Measurements from ENCODE around the gene HPS3.

HPS3 gene, protein sequence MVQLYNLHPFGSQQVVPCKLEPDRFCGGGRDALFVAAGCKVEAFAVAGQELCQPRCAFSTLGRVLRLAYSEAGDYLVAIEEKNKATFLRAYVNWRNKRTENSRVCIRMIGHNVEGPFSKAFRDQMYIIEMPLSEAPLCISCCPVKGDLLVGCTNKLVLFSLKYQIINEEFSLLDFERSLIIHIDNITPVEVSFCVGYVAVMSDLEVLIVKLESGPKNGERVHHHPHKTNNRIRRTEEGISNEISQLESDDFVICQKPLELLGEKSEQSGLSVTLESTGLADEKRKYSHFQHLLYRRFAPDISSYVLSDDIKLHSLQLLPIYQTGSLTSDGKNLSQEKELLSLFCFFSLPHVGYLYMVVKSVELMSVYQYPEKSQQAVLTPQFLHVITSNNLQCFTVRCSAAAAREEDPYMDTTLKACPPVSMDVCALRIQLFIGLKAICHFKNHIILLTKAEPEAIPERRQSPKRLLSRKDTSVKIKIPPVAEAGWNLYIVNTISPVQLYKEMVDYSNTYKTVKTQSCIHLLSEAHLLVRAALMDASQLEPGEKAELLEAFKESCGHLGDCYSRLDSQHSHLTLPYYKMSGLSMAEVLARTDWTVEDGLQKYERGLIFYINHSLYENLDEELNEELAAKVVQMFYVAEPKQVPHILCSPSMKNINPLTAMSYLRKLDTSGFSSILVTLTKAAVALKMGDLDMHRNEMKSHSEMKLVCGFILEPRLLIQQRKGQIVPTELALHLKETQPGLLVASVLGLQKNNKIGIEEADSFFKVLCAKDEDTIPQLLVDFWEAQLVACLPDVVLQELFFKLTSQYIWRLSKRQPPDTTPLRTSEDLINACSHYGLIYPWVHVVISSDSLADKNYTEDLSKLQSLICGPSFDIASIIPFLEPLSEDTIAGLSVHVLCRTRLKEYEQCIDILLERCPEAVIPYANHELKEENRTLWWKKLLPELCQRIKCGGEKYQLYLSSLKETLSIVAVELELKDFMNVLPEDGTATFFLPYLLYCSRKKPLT

DNA sequence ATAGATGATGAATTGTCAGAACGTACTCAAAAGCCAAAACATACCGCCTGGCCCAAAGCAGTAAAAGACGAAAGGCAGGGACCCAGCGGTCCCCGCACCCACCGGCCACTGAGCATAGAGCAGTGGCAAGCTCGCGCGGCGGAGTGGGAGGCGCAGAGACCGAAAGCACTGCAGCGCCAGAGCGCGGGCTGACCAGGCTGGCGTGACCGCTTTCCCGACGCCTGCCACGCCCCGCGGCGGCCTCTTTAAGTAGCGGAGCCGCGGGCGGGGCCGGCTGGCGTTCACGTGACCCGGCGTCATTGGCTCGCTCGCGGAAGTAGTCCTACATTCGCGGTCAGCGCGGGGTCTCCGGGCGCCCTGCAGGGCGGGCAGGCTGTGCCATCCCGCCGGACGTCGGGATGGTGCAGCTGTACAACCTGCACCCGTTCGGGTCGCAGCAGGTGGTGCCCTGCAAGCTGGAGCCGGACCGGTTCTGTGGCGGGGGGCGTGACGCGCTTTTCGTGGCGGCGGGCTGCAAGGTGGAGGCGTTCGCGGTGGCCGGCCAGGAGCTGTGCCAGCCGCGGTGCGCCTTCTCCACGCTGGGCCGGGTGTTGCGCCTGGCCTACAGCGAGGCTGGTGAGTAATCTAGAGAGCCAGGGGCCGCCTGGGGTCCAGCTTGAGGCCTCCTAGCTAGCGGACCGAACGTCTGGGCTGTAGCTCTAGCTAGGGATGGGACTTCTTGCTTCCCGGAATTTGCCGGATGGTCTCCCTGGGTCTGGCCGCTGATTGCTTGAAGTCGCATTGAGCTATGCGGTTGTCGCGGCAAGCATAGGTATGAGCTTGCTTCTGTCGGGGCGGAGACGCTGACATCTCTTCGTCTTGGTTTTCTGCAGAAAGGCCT lies at the start of gene HPS3:
Gene HPS3 (plus strand): TSS at position 313 of the 880 bp plus-strand sequence. CDS start 86 bp downstream, at position 399.
- peak within 1 kb of the TSS; percentile 91 for H3K4me3 ChIP-seq (ENCODE audit: low read depth, low read length)
- DNase-seq (ENCODE audit: low read depth): peak; percentile 93
- TF ChIP-seq, protein P1, sequence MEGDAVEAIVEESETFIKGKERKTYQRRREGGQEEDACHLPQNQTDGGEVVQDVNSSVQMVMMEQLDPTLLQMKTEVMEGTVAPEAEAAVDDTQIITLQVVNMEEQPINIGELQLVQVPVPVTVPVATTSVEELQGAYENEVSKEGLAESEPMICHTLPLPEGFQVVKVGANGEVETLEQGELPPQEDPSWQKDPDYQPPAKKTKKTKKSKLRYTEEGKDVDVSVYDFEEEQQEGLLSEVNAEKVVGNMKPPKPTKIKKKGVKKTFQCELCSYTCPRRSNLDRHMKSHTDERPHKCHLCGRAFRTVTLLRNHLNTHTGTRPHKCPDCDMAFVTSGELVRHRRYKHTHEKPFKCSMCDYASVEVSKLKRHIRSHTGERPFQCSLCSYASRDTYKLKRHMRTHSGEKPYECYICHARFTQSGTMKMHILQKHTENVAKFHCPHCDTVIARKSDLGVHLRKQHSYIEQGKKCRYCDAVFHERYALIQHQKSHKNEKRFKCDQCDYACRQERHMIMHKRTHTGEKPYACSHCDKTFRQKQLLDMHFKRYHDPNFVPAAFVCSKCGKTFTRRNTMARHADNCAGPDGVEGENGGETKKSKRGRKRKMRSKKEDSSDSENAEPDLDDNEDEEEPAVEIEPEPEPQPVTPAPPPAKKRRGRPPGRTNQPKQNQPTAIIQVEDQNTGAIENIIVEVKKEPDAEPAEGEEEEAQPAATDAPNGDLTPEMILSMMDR (IDR thresholded peaks at IDR 0.05; ENCODE audit: insufficient read depth, low read depth, low read length, missing control alignments): no peak

DNA sequence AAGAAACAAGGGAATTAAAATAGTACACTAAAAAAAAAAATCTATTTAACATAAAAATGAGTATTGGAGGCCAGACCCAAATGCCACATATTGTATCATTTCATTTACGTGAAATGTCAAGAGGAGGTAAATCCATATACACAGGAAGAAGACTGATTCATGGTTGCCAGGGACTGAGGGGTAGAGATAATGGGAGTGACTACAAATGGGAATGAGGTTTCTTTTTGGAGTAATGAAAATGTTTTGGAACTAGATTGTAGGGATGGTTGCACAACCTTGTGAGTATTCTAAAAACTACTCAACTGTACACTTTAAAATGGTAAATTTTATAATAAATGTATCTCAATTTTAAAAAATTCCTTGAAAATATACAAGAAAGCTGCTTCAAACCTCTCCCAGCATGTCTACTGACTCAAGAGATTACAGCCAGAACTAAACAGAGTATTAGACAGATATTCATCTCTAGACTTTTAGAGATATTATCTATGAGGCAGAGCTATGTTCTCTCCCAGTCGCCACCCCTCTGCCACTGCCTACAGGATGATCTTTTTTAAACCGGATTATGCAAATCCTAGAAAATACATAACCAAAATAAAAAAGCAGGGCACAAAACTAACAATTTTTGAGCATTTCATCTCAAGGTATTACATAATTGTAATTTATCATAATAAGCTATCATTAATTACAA lies 49.3 kb upstream of the HPS3 start:
- TF ChIP-seq, protein P1 (IDR thresholded peaks at IDR 0.05; ENCODE audit: insufficient read depth, low read depth, low read length, missing control alignments): no peak
- DNase-seq (ENCODE audit: low read depth): no peak
- no peak overlapping the region for H3K4me3 ChIP-seq (ENCODE audit: low read depth, low read length)

DNA sequence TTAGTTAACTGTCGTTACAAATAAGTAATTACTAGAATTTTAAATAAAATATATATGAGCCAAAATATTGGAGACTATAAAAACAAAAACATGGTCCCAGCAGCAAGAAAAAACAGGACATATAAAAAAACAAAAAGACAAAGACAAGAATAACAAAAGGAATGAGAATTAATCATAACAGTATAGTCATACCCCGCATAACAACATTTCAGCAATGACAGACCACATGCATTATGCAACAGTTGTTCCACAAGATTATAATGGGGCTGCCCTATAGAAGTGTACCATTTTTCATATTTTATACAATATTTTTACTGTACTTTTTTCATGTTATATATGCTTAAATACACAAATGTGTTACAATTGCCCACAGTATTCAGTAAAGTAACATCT lies 48.7 kb upstream of the HPS3 start:
- no peak for DNase-seq (ENCODE audit: low read depth)
- TF ChIP-seq, protein P1 (IDR thresholded peaks at IDR 0.05; ENCODE audit: insufficient read depth, low read depth, low read length, missing control alignments): no peak
- no peak overlapping the region for H3K4me3 ChIP-seq (ENCODE audit: low read depth, low read length)

DNA sequence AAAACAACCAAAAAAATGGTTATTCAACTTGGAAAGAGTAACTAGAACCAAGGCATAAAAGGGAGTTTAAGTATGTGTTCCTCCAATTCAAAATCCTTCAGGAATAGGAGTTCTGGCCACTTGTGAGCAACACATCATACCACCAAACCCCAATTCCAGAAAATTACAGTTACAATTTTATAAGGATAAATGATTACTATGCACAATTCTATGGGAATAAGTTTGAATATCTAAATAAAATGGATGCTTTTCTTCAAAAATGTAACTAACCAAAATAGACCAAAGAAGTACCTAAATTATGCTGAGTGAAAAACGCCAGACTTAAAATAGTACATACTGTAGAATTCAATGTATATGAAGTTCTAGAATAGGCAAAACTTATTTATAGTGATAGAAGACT lies 47.7 kb upstream of the HPS3 start:
- H3K4me3 ChIP-seq (ENCODE audit: low read depth, low read length): no peak overlapping the region
- DNase-seq (ENCODE audit: low read depth): no peak
- TF ChIP-seq, protein P1 (IDR thresholded peaks at IDR 0.05; ENCODE audit: insufficient read depth, low read depth, low read length, missing control alignments): no peak

DNA sequence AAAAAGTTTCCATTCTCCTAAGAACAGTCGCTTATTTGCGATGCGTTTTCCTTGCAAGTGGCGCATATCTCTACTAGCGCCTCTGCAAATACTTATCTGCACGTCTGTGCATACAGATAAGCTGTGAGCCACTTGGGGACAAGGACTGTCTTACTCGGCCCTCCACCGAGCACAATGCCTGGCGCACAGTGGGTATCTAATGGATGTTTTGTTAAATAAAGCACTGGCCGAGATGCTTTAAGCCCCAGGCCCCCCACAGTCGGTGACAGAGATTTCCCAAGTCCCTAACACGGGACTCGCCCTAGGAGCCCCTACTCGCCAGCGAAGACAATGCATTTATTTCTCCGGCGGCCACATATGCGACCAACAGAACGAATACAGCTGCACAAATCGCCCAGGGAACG lies 43.6 kb upstream of the HPS3 start:
- TF ChIP-seq, protein P1 (IDR thresholded peaks at IDR 0.05; ENCODE audit: insufficient read depth, low read depth, low read length, missing control alignments): no peak
- peak; percentile 55 for DNase-seq (ENCODE audit: low read depth)
- peak overlapping the region; percentile 73 for H3K4me3 ChIP-seq (ENCODE audit: low read depth, low read length)
